ENCODE data around the gene FKBP14. TPM values are rescaled to one million over a fixed set of nuclear protein-coding genes. Genes with fewer than 3 reads are reported as not detected.

Gene FKBP14
- total RNA-seq, 3 donors from 2014 or later, result 8.9 to 13.4 (median 11.8) TPM

- ATAC-seq (no peak), DNase-seq (no peak)
- Histone ChIP-seq H3K36me3 (ENCODE audit: low read depth) (no peaks in the 10 kb centered on the region), H3K9me3 (peaks cover 5% of the 10 kb centered on the region), H3K4me1 (ENCODE audit: low read depth) (no peaks in the 10 kb centered on the region), H3K4me3 (no peak overlapping the region)
- intact Hi-C loops (cut with DNase I, micrococcal nuclease), result no loop called here
- TF ChIP-seq, protein P1, sequence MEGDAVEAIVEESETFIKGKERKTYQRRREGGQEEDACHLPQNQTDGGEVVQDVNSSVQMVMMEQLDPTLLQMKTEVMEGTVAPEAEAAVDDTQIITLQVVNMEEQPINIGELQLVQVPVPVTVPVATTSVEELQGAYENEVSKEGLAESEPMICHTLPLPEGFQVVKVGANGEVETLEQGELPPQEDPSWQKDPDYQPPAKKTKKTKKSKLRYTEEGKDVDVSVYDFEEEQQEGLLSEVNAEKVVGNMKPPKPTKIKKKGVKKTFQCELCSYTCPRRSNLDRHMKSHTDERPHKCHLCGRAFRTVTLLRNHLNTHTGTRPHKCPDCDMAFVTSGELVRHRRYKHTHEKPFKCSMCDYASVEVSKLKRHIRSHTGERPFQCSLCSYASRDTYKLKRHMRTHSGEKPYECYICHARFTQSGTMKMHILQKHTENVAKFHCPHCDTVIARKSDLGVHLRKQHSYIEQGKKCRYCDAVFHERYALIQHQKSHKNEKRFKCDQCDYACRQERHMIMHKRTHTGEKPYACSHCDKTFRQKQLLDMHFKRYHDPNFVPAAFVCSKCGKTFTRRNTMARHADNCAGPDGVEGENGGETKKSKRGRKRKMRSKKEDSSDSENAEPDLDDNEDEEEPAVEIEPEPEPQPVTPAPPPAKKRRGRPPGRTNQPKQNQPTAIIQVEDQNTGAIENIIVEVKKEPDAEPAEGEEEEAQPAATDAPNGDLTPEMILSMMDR (IDR thresholded peaks at IDR 0.05), result no peak
These were observed 28.0 kb downstream of the FKBP14 start for GRCh38 chr7:29998489-29998888.

DNA sequence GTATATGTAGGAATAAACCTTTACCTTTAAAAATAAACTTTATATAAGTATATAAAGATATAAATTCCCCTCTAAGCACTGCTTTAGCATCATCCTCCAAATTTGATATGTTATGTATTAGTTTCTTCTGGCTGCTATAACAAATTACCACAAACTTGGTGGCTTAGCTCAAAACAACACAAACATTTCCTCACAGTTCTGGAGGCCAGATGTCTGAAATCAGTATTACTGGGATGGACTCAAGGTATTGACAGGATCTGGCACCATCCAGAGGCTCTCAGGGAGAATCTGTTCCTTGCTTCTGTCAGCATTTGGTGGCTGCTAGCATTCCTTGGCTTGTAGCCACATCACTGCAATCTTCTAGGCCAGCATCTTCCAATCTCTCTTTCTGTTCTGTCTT lies 30.2 kb downstream of the FKBP14 start:
- peaks cover 15% of the 10 kb centered on the region for H3K9me3 ChIP-seq
- TF ChIP-seq, protein P1 (IDR thresholded peaks at IDR 0.05), result no peak
- intact Hi-C loops (cut with DNase I, micrococcal nuclease), result no loop called here
- ATAC-seq (no peak), DNase-seq (no peak)
- H3K4me1 ChIP-seq (ENCODE audit: low read depth), result no peaks in the 10 kb centered on the region
- no peak overlapping the region for H3K4me3 ChIP-seq
- no peaks in the 10 kb centered on the region for H3K36me3 ChIP-seq (ENCODE audit: low read depth)

GRCh38 chr7:29995652-29996051 lies 30.9 kb downstream of the FKBP14 start:
- H3K4me1 ChIP-seq (ENCODE audit: low read depth), result no peaks in the 10 kb centered on the region
- ATAC-seq (no peak), DNase-seq (no peak)
- intact Hi-C loops (cut with DNase I, micrococcal nuclease), result no loop called here
- TF ChIP-seq, protein P1 (IDR thresholded peaks at IDR 0.05), result no peak
- no peaks in the 10 kb centered on the region for H3K36me3 ChIP-seq (ENCODE audit: low read depth)
- H3K4me3 ChIP-seq, result no peak overlapping the region
- peaks cover 15% of the 10 kb centered on the region for H3K9me3 ChIP-seq

GRCh38 chr7:29993140-29993539 lies 33.4 kb downstream of the FKBP14 start:
- H3K4me3 ChIP-seq, result no peak overlapping the region
- intact Hi-C loops (cut with DNase I, micrococcal nuclease), result no loop called here
- no peaks in the 10 kb centered on the region for H3K4me1 ChIP-seq (ENCODE audit: low read depth)
- TF ChIP-seq, protein P1 (IDR thresholded peaks at IDR 0.05), result no peak
- DNase-seq (no peak), ATAC-seq (no peak)
- peaks cover 15% of the 10 kb centered on the region for H3K9me3 ChIP-seq
- H3K36me3 ChIP-seq (ENCODE audit: low read depth), result no peaks in the 10 kb centered on the region

DNA sequence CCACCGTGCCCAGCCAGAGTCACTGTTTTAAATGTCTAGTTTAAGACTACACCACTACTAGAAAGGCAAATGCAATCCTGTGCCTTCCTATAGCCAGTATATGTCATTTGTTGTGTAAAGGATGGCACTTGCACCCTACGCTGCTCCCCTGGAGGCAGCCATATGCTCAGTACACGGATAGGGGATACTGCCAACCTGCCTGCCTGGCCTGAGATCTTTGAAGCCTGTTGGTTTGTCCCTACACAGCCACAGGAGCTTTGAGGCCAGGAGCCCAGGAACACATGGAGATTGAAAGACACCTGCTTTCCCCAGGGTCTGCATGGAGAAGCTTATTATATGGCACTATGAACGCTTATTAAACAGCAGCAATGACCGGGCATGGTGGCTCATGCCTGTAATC lies 34.6 kb downstream of the FKBP14 start:
- no peak for DNase-seq
- Histone ChIP-seq H3K4me3 (no peak overlapping the region), H3K4me1 (ENCODE audit: low read depth) (no peaks in the 10 kb centered on the region), H3K9me3 (peaks cover 15% of the 10 kb centered on the region), H3K36me3 (ENCODE audit: low read depth) (no peaks in the 10 kb centered on the region)
- intact Hi-C loops (cut with DNase I, micrococcal nuclease), result no loop called here
- TF ChIP-seq, protein P1 (IDR thresholded peaks at IDR 0.05), result no peak
- no peak for ATAC-seq

DNA sequence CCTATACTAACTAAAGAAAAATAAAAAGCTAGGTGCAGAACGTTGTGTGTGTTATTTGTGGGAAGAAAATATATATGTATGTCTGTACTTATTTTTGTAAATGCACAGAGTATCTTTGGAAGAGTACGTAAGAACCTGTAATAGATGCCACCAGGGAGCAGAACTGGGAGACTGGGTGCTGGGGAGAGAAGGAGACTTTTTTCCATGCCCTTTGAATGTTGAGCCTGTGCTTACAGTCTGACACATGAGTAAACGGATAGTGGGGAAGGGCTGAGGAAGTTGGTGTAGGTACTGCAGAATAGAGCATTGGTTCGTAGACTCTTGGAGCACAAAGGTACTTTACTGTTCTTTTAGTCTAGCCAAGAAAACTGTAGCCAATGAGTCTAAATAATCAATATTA lies 35.6 kb downstream of the FKBP14 start:
- Histone ChIP-seq H3K4me3 (no peak overlapping the region), H3K36me3 (ENCODE audit: low read depth) (no peaks in the 10 kb centered on the region), H3K9me3 (peaks cover 12% of the 10 kb centered on the region), H3K4me1 (ENCODE audit: low read depth) (no peaks in the 10 kb centered on the region)
- ATAC-seq (no peak), DNase-seq (no peak)
- TF ChIP-seq, protein P1 (IDR thresholded peaks at IDR 0.05), result no peak
- intact Hi-C loops (cut with DNase I, micrococcal nuclease), result no loop called here

All from mucosa of descending colon (tissue), 3 donors.